Hematopoietic multipotent progenitor cell treated with erythropoietin and hydrocortisone succinate and interleukin-3 and kit ligand, for 8 days (in vitro differentiated cells): Measurements from ENCODE around the gene IL18.
"Not testable (repeated sequence)": the region's sequence is repeated elsewhere in the genome, so short reads cannot be mapped to it uniquely, and the experiment has no call there.

Source experiments
- DNase-seq: peaks from one replicate; pipeline ENCODE4 v3.0.0-alpha.2; 2015

The IL18 gene

DNA sequence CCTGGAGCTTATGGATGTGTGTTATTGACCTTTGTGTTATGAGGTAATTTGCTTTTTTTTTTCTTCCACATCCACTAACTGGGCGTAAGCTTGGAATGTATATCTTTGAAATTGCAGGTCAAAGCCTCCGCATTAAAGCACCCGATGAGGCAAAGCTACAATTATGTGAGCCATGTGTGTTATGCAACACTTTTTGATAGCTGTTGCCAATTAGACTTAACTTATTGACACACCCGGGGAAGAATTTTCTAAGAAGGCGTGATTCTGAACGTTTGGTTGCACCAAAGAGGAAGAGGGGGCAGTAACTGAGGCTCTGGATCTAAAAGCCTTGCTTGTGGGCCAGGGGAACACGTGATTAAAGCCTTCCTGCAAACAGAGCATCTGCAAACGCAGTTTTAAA, 2.7 kb upstream of the IL18 start:
- DNase-seq, result no peak

DNA sequence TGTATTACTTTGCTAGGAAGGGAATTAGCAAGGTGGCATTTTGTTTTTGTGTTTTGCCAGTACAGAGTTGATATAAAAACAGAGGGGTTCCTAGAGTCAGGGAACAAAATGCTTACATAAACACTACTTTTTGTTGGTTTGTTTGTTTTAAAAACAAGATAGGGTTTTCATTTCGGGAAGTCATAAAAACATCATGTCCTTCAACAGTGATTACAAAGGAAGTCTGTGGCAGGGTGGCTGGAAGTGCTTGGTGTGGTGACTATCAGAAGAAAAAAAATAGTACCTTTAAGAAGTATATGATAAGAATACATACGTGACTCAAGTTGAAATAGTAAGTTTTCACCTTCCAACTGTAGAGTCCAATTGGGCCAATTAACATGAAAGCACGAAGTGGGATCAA, 1.2 kb upstream of the IL18 start:
- no peak for DNase-seq

DNA sequence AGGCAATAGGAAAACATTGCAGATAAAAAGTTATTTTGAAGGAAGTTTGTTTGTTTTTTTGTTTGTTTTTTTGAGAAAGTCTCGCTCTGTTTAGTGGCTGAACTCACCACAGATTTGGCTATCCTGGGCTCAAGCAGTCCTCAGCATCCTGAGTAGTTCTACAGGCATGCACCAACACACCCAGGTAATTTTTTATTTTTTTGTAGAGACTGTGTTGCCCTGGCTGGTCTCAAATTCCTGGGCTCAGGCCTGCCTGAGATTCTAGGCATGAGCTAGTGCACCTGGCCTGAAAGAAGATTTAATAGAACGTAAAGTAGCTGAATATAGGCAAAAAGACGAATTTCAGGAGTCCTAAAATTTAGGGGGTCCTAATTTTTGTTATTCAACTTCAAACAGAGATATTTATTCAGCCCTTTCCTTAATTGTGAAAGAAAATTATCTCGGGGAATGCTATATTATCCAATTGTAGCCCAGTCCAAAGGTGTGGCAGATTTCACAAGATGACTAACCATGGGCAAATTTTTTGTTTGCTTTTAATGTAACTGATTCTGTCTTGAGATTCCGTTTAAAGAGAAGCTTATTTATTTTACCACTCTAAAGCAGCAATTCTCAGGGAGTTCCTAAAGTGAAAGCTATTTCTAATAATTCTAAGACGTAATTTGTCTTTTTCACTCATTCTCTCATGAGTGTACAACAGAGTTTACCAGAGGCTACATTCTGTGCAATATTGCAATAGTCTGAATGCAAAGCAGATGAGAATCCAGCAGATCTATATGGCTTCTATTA, 940 bp downstream of the IL18 start:
- DNase-seq, result no peak

DNA sequence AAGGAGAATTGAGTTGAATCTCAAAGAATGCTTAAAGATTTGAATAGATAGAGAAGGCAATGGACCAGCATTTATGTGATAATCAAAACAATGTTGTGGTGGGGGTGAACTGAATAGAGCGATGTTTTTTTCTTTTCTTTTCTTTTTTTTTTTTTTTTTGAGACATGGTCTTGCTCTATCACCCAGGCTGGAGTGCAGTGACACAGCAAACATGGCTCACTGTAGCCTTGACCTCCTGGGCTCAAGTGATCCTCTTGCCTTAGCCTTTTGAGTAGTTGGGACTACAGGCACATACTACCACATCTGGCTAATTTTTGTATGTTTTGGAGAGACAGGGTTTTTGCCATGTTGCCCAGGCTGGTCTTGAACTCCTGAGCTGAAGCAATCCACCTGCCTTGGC, 1.7 kb downstream of the IL18 start:
- not testable (repeated sequence) for DNase-seq

DNA sequence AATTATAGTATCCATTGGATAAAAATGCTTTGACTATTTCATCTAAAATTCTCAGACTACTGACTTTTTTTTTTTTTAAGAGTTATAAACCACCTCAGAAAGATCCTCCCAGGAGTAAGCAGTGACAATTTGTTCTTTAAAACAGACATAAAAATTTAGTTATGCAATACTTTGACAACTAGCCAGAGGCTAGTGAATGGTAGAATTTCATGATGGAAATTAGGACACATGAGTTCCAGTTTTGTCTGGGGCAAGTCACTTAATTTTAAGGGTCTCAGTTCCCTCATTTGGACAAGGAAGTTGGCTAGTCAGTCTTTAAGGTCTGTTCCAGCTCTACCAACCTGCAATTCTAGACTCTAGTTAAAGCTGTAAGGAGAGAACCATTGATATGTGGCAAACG, 2.9 kb downstream of the IL18 start:
- DNase-seq, result no peak

DNA sequence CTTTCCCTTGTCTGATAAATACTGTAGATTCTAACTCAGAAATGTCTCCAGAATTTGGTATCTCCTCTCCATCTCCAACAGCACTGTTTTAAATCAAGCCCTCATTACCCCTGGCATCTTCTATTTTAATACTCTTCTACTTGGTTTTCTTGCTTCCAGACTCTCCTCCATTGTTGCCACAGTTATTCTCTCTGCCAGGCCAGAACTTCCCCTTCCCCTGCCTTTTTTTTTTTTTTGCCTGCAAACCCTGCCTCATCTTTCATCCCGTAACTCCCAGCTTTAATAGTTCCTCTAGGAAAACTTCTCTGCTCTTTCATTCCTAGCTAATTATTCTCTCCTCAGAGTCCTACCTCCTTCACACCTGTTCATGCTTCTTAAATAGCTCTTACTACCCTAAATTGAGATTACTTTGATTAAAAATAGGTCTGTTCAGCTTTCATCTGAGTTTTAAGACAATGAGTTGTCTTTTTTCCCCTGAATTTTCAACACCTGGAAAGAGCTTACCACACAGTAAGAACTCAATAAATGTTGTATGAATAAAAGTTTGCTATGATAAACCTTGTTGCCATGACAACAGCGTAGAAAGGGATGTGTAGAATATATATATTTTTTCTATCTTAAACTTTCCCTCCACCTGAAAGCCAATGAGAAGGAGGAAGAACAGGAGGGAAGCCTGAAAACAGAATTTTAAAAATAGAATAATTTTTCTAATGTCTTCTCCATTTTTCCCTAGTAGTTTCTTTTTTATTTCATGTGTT, 3.6 kb downstream of the IL18 start:
- no peak for DNase-seq

DNA sequence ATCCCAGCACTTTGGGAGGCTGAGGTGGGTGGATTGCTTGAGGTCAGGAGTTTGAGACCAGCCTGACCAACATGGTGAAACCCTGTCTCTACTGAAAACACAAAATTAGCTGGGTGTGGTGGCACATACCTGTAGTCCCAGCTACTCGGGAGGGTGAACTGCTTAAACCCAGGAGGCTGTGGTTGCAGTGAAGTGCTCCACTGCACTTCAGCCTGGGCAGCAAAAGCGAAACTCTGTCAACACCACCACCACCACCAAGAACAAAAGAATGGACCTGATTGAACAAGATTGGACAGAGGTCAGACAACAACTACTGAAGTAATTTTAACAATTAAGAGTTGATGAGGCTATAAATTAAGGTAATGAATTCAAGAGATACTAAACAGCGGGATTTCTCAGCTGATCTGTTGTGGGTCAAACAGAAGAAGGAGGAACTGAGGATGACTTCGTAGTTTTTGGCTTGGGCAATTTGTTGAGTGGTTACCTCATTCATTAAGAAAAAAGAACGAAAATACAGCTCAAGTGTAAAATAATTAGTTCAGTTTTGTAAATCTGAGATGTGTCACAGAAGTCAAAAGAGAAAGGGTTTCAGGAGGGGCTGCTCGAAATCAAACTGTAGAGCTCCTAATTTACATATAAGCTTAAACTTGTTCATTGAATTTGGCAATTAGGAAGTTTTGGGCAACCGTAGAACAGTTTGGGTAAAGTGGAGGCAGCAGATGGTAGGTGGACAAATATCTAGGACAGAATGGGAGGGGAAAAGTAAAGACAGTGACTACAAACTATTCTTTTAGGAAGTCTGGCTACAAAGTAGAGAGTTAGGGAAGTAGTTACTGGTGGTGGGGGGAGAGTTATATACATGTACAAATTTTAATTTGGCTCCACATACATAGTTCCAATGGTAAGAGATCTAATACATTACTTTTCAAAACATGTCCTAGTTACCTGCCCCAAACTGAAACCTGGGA, 4.5 kb downstream of the IL18 start:
- no peak for DNase-seq

DNA sequence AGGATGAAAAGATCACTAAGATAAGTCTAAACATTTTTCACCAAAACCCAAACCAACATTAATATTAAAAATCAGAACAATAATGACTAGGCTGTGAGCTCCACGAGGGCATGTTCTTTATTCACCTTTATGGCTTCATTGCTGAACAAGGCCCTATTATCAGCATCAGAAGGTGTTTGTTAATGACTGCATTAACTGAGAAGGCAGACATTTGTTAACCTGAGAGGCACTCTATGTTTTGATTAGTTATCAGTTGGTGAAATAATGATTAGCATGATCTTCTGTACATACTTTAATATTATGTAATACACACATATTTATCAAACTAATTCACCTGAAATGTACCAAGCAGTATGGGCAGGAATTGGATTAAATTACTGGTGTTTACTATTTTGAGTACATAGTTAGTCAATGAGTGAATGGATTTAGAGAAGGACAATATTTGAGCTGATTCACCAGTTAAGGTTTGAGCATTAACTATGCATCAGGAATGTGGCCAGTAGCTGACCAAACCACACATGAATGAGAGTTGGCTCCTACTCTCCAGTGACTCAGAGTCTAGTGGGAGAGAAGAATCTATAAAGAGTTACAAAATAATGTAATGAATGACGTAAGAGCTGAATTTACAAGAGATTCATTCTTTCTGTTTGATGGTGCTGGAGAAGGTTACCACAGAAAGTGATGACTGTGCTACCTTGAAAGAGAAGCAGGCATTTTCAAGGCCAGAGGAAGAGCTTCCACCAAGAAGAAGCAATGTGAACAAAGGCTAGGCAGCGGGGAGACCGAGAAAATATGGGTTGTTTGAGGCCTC, 6.7 kb downstream of the IL18 start:
- no peak for DNase-seq

DNA sequence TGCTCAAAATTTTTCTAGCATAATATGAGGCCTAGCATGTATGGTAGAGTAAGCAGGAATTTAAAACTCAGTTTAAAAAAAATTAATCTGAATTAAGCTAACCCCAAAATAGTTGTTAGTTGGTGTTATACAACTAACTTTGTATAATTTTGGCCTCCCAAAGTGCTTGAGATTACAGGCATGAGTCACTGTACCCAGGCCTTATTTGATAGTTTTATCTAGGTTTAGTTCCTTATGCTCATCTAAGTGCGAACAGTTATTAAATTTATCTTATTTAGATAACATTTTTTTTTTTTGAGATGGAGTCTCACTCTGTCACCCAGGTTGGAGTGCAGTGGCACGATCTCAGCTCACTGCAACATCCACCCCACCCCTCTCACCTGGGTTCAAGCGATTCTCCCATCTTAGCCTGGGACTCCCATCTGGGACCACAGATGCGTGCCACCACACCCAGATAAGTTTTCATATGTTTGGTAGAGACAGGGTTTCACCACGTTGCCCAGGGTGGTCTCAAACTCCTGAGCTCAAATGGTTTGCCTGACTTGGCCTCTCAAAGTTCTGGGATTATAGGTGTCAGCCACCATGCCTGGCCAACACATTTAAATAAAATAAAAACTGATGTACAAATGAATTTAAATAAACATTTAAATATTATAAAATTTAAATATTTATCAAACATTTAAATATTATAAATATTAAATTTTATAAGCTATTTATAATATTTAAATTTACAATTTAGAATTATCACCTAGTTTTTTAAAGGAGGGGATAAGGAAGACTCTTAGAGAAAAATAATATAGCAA, 7.5 kb downstream of the IL18 start:
- peak; percentile 73 for DNase-seq

DNA sequence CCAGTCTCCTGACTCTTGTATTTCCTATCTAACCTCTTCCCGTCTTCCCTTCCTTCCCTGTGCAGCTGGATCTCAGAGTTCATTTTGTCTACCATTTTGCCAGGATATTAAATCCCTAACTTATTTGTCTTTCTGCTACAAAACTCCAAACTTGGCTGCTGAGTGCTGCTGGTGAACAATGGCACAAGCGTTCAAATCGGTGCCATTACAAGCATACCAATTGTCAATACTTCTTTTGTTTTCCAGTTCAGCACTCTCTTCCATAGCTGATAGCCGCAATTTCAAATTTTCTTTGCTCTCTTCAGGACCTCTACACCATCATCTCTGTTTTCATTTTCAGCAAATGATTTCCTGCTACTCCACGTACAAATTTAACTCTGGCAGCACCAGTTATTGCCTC, 13.4 kb downstream of the IL18 start:
- DNase-seq, result no peak

DNA sequence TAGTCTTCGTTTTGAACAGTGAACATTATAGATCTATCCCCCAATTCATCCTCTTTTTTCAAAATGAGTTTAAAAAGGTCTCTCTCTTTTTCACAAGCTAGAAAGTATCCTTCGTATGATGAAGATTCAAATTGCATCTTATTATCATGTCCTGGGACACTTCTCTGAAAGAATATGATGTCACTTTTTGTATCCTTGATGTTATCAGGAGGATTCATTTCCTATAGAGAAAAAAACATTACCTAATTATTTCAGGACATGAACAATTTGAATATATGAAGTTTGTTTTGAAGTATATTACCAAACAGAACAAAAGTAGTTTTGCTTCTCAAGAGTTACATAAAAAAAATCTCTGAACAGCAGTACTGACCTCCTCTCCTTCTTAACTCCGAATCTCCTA, 20.3 kb downstream of the IL18 start:
- DNase-seq, result no peak

DNA sequence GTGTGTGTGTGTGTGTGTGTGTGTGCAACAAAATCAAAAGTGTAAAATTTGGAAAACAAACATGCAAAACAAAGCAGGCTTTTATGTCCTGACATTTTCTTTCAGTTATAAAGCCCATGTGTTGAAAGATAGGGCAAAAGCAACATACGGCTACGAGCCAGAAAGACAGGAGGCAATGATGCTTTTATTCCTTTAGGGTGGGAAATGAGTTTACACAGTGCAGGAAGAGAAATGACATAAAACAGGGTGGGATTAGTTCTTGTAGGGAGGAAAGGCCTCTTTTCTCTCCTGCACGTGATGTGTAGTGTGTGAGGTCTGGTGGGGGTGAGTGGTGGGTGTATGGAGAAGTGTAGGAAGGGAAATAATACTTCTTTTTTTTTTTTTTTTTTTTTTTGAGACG, 29.4 kb downstream of the IL18 start:
- DNase-seq, result no peak

DNA sequence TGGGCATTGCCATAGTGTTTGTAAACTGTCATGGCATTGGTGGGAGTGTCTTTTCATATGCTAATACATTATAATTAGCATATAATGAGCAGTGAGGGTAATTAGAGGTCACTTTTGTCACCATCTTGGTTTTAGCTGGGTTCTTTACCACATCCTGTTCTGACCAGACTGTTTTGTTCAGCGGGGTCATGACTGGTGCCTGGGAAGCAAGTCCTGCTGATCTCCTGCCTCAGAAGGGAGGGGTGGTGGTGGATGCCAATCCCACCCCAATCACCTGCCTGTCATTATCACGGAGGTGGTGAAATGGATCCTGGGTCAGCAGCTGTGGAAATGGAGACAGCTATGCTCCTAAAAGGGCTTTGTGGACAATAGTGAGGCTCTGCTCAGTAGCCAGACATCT, 31.2 kb downstream of the IL18 start:
- no peak for DNase-seq

DNA sequence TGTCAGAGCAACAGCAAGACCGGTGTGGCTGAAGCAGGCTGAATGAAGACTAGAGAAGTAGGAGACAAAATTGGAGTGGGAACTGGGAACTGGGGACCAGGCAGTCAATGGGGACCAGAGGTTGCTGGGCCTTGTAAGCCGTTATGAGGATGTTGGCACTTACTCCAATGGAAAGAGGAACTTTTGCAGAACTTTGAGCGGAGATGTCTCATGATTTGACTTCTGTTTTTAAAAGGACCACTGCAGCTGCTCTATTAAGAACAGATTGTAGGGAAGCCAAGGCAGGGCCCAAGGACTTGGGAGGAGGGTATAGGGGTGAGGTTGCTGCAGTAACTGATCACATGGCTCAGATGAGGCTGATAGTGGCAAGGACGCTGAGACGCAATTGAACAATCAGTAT, 34.2 kb downstream of the IL18 start:
- DNase-seq, result no peak

DNA sequence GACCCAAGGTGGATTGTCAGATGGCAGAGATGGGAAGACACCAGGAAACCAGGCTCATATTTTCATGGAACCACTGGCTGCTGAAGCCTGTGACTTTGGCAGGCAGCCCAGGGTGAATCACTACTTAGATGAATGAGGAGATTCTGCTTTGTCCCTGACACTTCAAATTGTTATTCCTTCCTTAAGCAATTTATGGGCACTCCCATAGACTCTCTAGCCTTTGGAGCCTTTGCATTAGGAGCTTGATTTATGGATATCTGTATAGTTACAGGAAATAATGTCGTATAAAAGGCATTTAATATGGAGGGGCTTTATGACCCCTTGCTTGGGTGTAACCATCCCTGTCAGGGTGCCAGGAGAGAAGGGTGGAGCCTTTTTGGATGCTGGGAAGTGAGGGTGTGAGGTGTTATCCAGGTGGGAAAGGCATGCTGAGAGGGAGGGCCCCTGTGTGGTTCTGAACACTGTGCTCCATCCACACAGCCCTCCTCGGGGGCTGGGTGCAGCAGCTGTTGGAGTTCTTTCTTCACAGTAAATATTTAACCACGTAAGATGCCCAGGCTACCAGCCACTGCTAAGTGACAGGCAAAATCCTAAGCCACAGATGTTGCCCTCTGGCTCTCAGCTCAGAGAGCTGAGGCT, 35.3 kb downstream of the IL18 start:
- DNase-seq, result peak; percentile 11

DNA sequence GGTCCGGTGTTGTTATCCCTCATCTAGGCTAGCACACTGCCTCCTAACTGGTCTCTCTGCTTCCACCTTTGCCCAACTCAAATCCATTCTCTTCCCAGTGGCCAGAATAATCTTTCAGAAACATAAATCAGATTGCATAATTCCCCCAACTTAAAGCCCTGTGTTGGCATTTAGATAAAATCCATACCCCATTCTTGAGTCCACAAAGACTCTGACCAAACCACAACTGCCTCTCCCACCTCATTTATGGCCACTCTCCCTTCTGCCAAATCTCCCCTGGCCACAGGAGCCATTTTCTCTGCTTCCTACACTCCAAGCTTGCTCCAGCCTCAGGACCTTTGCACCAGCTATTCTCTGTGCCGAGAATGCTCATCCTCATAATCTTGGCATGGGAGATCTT, 36.8 kb downstream of the IL18 start:
- no peak for DNase-seq

DNA sequence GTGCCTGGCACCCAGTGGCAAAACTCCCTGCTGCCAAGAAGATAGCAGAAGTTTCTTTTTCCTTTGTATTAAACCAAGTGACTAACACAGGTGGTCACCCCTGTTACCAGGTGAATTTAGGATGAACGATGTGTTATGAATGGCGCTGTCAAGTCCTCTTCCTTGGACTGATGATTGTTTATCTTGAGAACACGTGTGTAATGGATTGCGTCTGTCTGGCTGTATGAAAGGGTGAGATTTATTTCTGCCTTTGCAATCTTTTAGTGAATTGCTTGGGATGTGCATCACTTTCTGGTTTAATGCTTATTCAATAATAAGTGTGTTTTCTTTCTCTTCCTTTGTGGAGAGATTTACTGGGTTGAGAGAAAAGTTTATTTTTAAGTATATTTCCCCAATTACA, 40.8 kb downstream of the IL18 start:
- DNase-seq, result no peak

DNA sequence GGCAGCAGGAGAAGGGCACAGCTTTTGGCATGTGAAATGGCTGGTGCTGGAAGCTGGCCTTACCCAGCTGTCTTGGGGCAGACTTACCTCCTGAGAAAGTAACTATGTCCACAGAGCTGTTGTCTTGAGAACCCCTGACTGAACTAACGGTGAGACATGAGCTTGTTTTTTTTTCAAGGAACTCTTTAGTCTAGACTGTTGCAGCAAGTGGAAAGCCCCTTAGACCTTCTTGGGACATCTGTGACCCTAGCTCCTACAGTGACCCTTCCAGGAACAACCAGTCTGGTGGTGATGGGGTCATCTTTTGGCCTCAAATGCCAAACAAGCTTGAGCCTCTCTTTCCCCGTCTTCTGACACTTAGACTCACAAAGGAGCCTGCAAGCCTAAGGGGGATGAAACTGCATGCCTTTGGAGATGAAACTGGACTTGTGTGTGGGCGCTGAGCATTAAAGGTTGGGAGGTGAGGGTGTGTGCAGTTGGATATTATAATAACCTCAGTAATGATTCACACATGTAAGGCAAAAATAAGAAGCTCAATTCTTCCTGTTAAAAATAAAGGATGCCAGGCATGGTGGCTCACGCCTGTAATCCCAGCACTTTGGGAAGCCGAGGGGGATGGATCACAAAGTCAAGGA, 41.8 kb downstream of the IL18 start:
- no peak for DNase-seq

DNA sequence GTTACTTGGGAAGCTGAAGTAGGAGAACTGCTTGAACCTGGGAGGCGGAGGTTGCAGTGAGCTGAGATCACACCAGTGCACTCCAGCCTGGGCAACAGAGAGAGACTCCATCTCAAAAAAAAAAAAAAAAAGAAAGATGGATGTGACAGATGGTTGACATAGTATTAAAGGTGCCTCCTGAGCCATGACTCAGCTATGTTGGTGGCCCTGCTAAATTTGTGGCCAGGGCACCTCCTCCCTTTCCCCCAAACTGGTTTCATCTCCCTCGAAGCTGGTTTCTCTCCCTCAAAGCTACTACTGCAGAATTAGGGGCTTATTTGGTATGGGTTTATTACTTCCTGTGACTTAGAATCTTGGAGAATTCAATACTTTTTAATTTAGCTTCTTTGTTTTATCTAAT, 45.7 kb downstream of the IL18 start:
- DNase-seq, result no peak

DNA sequence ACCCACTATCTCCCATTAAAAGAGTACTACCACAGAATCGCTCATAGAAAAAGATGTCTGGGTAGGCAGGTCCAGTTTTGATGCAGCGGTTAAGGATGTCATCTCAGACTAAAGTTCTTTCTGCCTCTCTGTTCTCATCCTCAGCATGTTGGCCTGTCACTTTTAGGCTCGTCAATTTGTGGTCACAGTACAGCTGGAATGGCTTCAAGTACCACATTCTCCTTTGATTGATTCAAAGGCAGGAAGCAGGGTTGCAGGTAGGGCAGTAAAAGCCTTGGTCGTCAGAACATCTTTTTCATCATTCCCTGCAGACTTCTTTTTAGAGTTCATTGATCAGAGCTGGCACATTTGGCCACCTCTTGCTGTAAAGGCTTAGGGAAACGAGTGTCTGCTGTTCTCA, 48.5 kb downstream of the IL18 start:
- DNase-seq, result no peak

DNA sequence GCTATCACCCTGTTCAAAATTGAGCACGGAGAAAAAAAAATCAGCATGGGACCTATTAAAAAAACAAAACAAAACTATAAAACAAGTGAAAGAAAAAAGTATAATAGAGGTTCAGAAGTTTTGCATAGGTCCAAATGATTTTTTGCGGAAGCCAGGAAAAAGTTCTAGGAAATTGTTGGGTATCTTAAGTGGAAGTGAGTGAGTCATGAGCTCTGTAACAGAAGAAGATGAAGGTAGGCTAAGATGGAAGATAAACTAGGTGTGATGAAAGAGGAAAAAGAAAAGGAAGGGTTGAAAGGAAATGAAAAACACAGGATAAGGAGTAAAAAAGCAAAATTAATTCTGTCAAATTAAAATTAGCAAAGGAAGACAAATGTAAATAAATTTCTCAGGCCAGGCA, 49.4 kb downstream of the IL18 start:
- no peak for DNase-seq
